ENCODE measurements around the gene HERC3.

DNA sequence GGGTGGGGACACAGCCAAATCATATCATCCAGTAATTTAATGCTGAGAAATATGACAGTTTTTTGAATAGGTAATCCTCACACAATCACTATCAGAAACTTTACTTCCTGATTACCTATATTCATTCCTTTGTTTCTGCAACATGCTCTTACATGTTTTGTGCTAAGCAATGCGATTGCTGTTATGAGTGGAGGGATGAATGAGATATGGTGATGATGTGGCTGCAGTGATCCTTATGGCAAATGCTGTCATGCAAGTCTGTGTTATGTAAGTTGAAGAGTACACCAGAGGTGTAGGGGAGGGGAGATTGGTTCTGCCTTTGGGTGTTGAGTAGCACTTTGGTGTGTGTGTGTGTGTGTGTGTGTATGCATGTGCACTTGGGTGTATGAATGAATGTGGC is 14.6 kb downstream of the HERC3 start:
- TF ChIP-seq GATA3 (IDR thresholded peaks at IDR 0.05; ENCODE audit: low read depth, low read length) (no peak), GATA2 (IDR thresholded peaks at IDR 0.05; ENCODE audit: low read depth, low read length) (no peak)

All from SH-SY5Y (cell line).